HL-60 (cell line): ENCODE measurements around the gene ANKRD1.
A peak's percentile ranks its signal among the peaks of the same experiment; 100 is the strongest.
"Not testable (repeated sequence)": the region's sequence is repeated elsewhere in the genome, so short reads cannot be mapped to it uniquely, and the experiment has no call there.

Source experiments
- DNase-seq, 2 experiments: peaks; one replicate each; pipeline ENCODE4 v3.0.0-alpha.2; 2010 to 2020; ENCODE audit warnings: low read depth in 1 of 2, low spot score in 1 of 2
- H3K27ac ChIP-seq: fragments of 250-450 bp; sonication (Bioruptor Pico); replicated peaks from 2 replicates; pipeline ENCODE4 v1.5.1; 2020; ENCODE audit warnings: mild to moderate bottlenecking, moderate library complexity
- H3K27me3 ChIP-seq: fragments of 250-450 bp; sonication (Bioruptor Pico); 2 replicates; pipeline ENCODE4 v1.5.1; 2021; ENCODE audit warnings: mild to moderate bottlenecking, moderate library complexity; ENCODE audit not compliant: insufficient read depth, poor library complexity, severe bottlenecking
- H3K4me3 ChIP-seq: replicated peaks from 2 replicates; pipeline ENCODE4 v1.5.1; 2011; ENCODE audit warnings: mild to moderate bottlenecking, control low read depth, low read length; ENCODE audit not compliant: insufficient read depth
- CTCF ChIP-seq: IDR thresholded peaks from one replicate; pipeline ENCODE4 v1.5.1; 2011; ENCODE audit warnings: low read length, control low read depth, inconsistent platforms; ENCODE audit not compliant: insufficient read depth
- GABPA ChIP-seq: IDR thresholded peaks from 2 replicates; pipeline ENCODE4 v1.6.1; 2012; ENCODE audit warnings: low read depth
- POLR2AphosphoS5 ChIP-seq: IDR thresholded peaks from 2 replicates; pipeline ENCODE4 v1.6.1; 2012; ENCODE audit warnings: low read depth
- SPI1 ChIP-seq: IDR thresholded peaks from 2 replicates; pipeline ENCODE4 v1.6.1; 2012; ENCODE audit warnings: low read depth, mild to moderate bottlenecking, borderline replicate concordance
- TF ChIP-seq, protein P1 (sequence below): IDR thresholded peaks from 2 replicates; pipeline ENCODE4 v1.6.1; 2012; ENCODE audit warnings: low read depth; ENCODE audit not compliant: insufficient replicate concordance

ANKRD1 gene

DNA sequence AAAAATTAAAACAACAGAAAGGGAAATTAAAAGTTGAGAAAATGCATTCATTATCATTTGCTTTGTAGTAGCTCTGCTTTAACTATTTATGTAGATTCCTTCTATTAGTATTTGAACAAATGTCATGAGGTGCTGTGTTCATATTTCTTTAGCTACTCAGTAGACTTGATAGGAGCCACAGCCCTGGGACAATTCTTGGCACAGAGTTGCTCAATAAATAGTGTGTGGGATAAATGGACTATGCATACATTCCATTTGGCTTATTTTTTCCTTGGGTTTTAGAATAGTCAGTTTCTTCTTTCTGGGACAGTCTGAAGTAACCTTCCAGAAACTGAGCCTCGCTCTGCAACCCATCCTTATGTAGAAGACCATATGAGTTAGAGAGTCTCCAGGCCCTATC is 35.7 kb downstream of the ANKRD1 start:
- Histone ChIP-seq H3K27me3 (no peaks in the 10 kb centered on the region), H3K27ac (no peak overlapping the region), H3K4me3 (no peak overlapping the region)
- DNase-seq: no peak
- TF ChIP-seq, protein P1, sequence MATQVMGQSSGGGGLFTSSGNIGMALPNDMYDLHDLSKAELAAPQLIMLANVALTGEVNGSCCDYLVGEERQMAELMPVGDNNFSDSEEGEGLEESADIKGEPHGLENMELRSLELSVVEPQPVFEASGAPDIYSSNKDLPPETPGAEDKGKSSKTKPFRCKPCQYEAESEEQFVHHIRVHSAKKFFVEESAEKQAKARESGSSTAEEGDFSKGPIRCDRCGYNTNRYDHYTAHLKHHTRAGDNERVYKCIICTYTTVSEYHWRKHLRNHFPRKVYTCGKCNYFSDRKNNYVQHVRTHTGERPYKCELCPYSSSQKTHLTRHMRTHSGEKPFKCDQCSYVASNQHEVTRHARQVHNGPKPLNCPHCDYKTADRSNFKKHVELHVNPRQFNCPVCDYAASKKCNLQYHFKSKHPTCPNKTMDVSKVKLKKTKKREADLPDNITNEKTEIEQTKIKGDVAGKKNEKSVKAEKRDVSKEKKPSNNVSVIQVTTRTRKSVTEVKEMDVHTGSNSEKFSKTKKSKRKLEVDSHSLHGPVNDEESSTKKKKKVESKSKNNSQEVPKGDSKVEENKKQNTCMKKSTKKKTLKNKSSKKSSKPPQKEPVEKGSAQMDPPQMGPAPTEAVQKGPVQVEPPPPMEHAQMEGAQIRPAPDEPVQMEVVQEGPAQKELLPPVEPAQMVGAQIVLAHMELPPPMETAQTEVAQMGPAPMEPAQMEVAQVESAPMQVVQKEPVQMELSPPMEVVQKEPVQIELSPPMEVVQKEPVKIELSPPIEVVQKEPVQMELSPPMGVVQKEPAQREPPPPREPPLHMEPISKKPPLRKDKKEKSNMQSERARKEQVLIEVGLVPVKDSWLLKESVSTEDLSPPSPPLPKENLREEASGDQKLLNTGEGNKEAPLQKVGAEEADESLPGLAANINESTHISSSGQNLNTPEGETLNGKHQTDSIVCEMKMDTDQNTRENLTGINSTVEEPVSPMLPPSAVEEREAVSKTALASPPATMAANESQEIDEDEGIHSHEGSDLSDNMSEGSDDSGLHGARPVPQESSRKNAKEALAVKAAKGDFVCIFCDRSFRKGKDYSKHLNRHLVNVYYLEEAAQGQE: no peak
- TF ChIP-seq GABPA (no peak), SPI1 (no peak), POLR2AphosphoS5 (no peak), CTCF (no peak)

DNA sequence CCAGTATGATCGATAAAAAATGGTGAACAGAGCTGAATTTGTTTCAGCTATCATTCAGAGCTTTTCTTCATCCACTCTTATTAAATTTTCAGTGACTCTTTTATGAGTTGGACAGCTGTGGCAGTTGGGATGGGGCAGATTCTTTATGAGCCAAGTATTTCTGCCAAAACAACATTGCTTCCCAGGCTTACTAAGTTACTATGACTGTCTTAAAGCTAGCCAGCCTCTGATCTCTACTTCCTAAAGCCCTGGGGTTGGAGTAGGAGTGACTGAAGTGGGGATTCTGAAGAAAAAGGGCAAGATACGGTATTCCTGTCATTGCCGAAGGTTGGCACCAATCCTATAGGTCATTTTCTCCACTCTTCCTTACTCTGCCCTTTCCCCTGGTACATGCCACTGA is 36.5 kb downstream of the ANKRD1 start:
- DNase-seq: no peak
- no peaks in the 10 kb centered on the region for H3K27me3 ChIP-seq
- H3K27ac ChIP-seq: no peak overlapping the region
- no peak overlapping the region for H3K4me3 ChIP-seq
- TF ChIP-seq CTCF: no peak

DNA sequence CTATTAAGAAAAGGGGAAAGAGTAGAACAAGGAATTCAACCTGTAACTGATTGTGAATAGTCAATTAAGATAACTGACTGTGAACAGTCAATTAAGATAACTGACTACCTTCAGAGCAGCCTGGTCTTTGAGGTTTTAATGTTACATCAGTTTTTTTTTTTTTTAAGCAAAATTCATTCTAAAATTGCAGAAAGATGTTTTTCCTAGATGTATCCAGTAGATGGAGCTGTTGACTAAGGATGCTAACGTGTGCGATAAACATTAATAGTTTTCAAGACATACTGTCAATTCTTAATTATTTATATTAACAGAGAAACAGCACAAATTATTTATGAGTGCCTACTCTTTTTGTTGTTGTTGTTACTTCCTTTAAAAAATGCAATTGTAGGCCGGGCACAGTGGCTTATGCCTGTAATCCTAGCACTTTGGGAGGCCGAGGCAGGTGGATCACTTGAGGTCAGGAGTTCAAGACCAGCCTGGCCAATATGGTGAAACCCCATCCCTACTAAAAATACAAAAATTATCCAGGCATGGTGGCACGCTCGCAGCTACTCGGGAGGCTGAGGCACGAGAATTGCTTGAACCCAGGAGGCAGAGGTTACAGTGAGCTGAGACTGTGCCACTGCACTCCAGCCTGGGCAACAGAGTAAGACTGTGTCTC is 40.7 kb downstream of the ANKRD1 start:
- not testable (repeated sequence) for H3K27ac ChIP-seq, H3K4me3 ChIP-seq, DNase-seq, H3K27me3 ChIP-seq
- TF ChIP-seq CTCF: peak; percentile 31

- no peak for DNase-seq
- TF ChIP-seq CTCF (no peak), GABPA (no peak), SPI1 (no peak), POLR2AphosphoS5 (no peak)
- TF ChIP-seq, protein P1: no peak
- H3K4me3 ChIP-seq: no peak overlapping the region
Measured at GRCh38 chr10:90879062-90879461, 41.8 kb downstream of the ANKRD1 start.

More at GRCh38 chr10:90879062-90879461, 41.8 kb downstream of the ANKRD1 start:
- Histone ChIP-seq H3K27me3 (no peaks in the 10 kb centered on the region), H3K27ac (no peak overlapping the region)
